Smooth muscle cell (in vitro differentiated cells): ENCODE measurements around the gene ADARB2. TPM values are rescaled to one million over a fixed set of nuclear protein-coding genes. Genes with fewer than 3 reads are reported as not detected.
"Not testable (repeated sequence)": the region's sequence is repeated elsewhere in the genome, so short reads cannot be mapped to it uniquely, and the experiment has no call there.

Experiments
- DNase-seq: peaks from one replicate; lab custom pipeline; 2025; ENCODE audit not compliant: unreplicated experiment; lab: John Stamatoyannopoulos, UW
- H2AFZ ChIP-seq: fragments of 200-600 bp; sonication (generic); 2 replicates; pipeline ENCODE4 v1.6.0; 2016; ENCODE audit warnings: antibody characterized with exemption, low read depth, mild to moderate bottlenecking
- H3F3A ChIP-seq: fragments of 200-600 bp; sonication (generic); 2 replicates; pipeline ENCODE4 v1.6.0; 2017; ENCODE audit warnings: antibody characterized with exemption, low read depth
- H3K27ac ChIP-seq: fragments of 200-600 bp; sonication (generic); 2 replicates; pipeline ENCODE4 v1.5.1; 2016; ENCODE audit warnings: low read depth, mild to moderate bottlenecking
- H3K27me3 ChIP-seq: fragments of 200-600 bp; sonication (generic); 2 replicates; pipeline ENCODE4 v1.6.1; 2016; ENCODE audit warnings: low read depth, mild to moderate bottlenecking
- H3K36me3 ChIP-seq: fragments of 200-600 bp; sonication (generic); 2 replicates; pipeline ENCODE4 v1.5.1; 2016; ENCODE audit warnings: low read depth
- H3K4me1 ChIP-seq: fragments of 200-600 bp; sonication (generic); 2 replicates; pipeline ENCODE4 v1.5.1; 2016; ENCODE audit warnings: low read depth
- H3K4me2 ChIP-seq: fragments of 200-600 bp; sonication (generic); 2 replicates; pipeline ENCODE4 v1.6.0; 2016; ENCODE audit warnings: mild to moderate bottlenecking
- H3K4me3 ChIP-seq: fragments of 200-600 bp; sonication (generic); 2 replicates; pipeline ENCODE4 v1.5.1; 2016; ENCODE audit warnings: mild to moderate bottlenecking
- H3K79me2 ChIP-seq: fragments of 200-600 bp; sonication (generic); 2 replicates; pipeline ENCODE4 v1.6.0; 2016; ENCODE audit warnings: low read depth, mild to moderate bottlenecking
- H3K9ac ChIP-seq: fragments of 200-600 bp; sonication (generic); 2 replicates; pipeline ENCODE4 v1.6.0; 2016; ENCODE audit warnings: low read depth
- H3K9me3 ChIP-seq: fragments of 200-600 bp; sonication (generic); replicated peaks from 2 replicates; pipeline ENCODE4 v1.5.1; 2016; ENCODE audit warnings: low read depth
- H4K20me1 ChIP-seq: fragments of 200-600 bp; sonication (generic); 2 replicates; pipeline ENCODE4 v1.6.0; 2016; ENCODE audit warnings: low read depth
- CTCF ChIP-seq: fragments of 200-600 bp; sonication (generic); IDR thresholded peaks from 2 replicates; pipeline ENCODE4 v1.5.1; 2017; ENCODE audit warnings: borderline replicate concordance, mild to moderate bottlenecking, antibody characterized with exemption; ENCODE audit not compliant: insufficient read depth, poor library complexity, severe bottlenecking
- WGBS: methylation state at CpG from one replicate; pipeline ENCODE4 v1.1.7; 2016; ENCODE audit warnings: low lambda C conversion rate; 5-methylcytosine and 5-hydroxymethylcytosine counted together
- polyA plus RNA-seq: library from polyadenylated mRNA; unstranded; fragments of >200 nt; fragmentation: Nextera tagmentation; extraction: Ambion mirVana; gene quantifications from 2 replicates; pipeline ENCODE4 v1.2.1, GENCODE V29; 2016
- total RNA-seq: library from RNA; depleted of rRNA; stranded (reverse); fragments of >200 nt; gene quantifications from 2 replicates; pipeline ENCODE4 v1.2.3, GENCODE V29; 2014

ADARB2 gene
- total and polyA plus RNA-seq, 2 experiments from 2014 or later, result 0.13 to 0.39 TPM

GRCh38 chr10:1400101-1401070 is 336.9 kb downstream of the ADARB2 start:
- no peak overlapping the region for H3K27ac ChIP-seq
- no peak overlapping the region for H3K9ac ChIP-seq
- H3K4me3 ChIP-seq, result no peak overlapping the region
- TF ChIP-seq CTCF, result no peak
- H3K36me3 ChIP-seq, result no peaks in the 10 kb centered on the region
- peak overlapping the region; percentile 8 for H3K4me2 ChIP-seq
- no peaks in the 10 kb centered on the region for H3K79me2 ChIP-seq
- WGBS, result 67% methylated on average over 30 of the region's 30 CpGs
- H3F3A ChIP-seq, result no peaks in the 10 kb centered on the region
- H2AFZ ChIP-seq, result peak overlapping the region; percentile 45
- no peaks in the 10 kb centered on the region for H3K9me3 ChIP-seq
- DNase-seq, result no peak
- H3K27me3 ChIP-seq, result no peaks in the 10 kb centered on the region
- peaks cover 6% of the 10 kb centered on the region for H3K4me1 ChIP-seq
- H4K20me1 ChIP-seq, result no peaks in the 10 kb centered on the region

- TF ChIP-seq CTCF, result no peak
- H3K36me3 ChIP-seq, result no peaks in the 10 kb centered on the region
- H3K9me3 ChIP-seq, result no peaks in the 10 kb centered on the region
- WGBS, result 89% methylated on average over 11 of the region's 11 CpGs
- no peaks in the 10 kb centered on the region for H3F3A ChIP-seq
- no peaks in the 10 kb centered on the region for H4K20me1 ChIP-seq
- H3K27ac ChIP-seq, result no peak overlapping the region
- peaks cover 6% of the 10 kb centered on the region for H3K4me1 ChIP-seq
- H3K4me3 ChIP-seq, result no peak overlapping the region
- DNase-seq, result no peak
- H3K79me2 ChIP-seq, result no peaks in the 10 kb centered on the region
- H3K9ac ChIP-seq, result no peak overlapping the region
- no peak overlapping the region for H2AFZ ChIP-seq
- no peaks in the 10 kb centered on the region for H3K27me3 ChIP-seq
- no peak overlapping the region for H3K4me2 ChIP-seq
Measured at GRCh38 chr10:1399431-1400100, 337.8 kb downstream of the ADARB2 start.

- Histone ChIP-seq H4K20me1 (no peaks in the 10 kb centered on the region), H3F3A (no peaks in the 10 kb centered on the region), H3K4me3 (no peak overlapping the region), H3K9me3 (no peaks in the 10 kb centered on the region), H2AFZ (no peak overlapping the region), H3K79me2 (no peaks in the 10 kb centered on the region), H3K36me3 (no peaks in the 10 kb centered on the region), H3K27ac (no peak overlapping the region), H3K27me3 (no peaks in the 10 kb centered on the region), H3K4me2 (no peak overlapping the region), H3K4me1 (peaks cover 6% of the 10 kb centered on the region), H3K9ac (no peak overlapping the region)
- WGBS, result 94% methylated on average over 19 of the region's 19 CpGs
- no peak for DNase-seq
- no peak for TF ChIP-seq CTCF
Measured at GRCh38 chr10:1398626-1399410, 338.5 kb downstream of the ADARB2 start.

GRCh38 chr10:1398116-1398515 is 339.2 kb downstream of the ADARB2 start:
- not testable (repeated sequence) for DNase-seq, H3K4me2 ChIP-seq, H3K9ac ChIP-seq, H3F3A ChIP-seq, H3K4me1 ChIP-seq, H3K79me2 ChIP-seq, H3K9me3 ChIP-seq, H3K27me3 ChIP-seq, H3K36me3 ChIP-seq, H3K4me3 ChIP-seq, H3K27ac ChIP-seq, H2AFZ ChIP-seq, H4K20me1 ChIP-seq
- WGBS, result 93% methylated on average over 13 of the region's 15 CpGs
